PC-3 (cell line): Measurements from ENCODE around the gene ULK4. TPM values are rescaled to one million over a fixed set of nuclear protein-coding genes. Genes with fewer than 3 reads are reported as not detected.

Experiments
- ATAC-seq: fragments of 200-7000 bp; cut with Tn5 transposase; 2 replicates; pipeline ENCODE4 v1.9.1; 2020; ENCODE audit warnings: mild to moderate bottlenecking, moderate library complexity
- BruUV-seq: library from RNA; stranded (reverse); fragments of 400-500 nt; replicated peaks from 2 replicates; lab custom pipeline; 2021; lab: Mats Ljungman, UMichigan
- CTCF ChIA-PET: fragments of 300-600 bp; sonication (Branson Sonifier 250); formaldehyde crosslinking; loops from one replicate; lab custom pipeline; 2022; ENCODE audit warnings: antibody characterized with exemption; lab: Charles Lee
- POLR2A ChIA-PET: fragments of 300-600 bp; sonication (Branson Sonifier 250); formaldehyde crosslinking; loops from one replicate; lab custom pipeline; 2022; ENCODE audit warnings: antibody characterized with exemption; ENCODE audit not compliant: unreplicated experiment; lab: Charles Lee
- DNase-seq: peaks from one replicate; pipeline ENCODE4 v3.0.0-alpha.2; 2015
- H2AFZ ChIP-seq: fragments of 300-600 bp; sonication (generic); 2 replicates; pipeline ENCODE4 v1.6.0; 2016; ENCODE audit warnings: antibody characterized with exemption, low read length
- H3F3A ChIP-seq: fragments of 300-600 bp; sonication (generic); one replicate; pipeline ENCODE4 v1.6.0; 2017; ENCODE audit warnings: antibody characterized with exemption, low read length, control low read depth, mild to moderate bottlenecking; ENCODE audit not compliant: unreplicated experiment
- H3K27ac ChIP-seq: fragments of 300-600 bp; sonication (generic); 2 replicates; pipeline ENCODE4 v1.5.1; 2016; ENCODE audit warnings: mild to moderate bottlenecking, low read length
- H3K27me3 ChIP-seq: fragments of 300-600 bp; sonication (generic); 2 replicates; pipeline ENCODE4 v1.6.1; 2016; ENCODE audit warnings: low read length, mixed read lengths
- H3K36me3 ChIP-seq: fragments of 300-600 bp; sonication (generic); 2 replicates; pipeline ENCODE4 v1.6.1; 2016; ENCODE audit warnings: low read depth, mixed run types, low read length, mixed read lengths
- H3K4me1 ChIP-seq: fragments of 300-600 bp; sonication (generic); 2 replicates; pipeline ENCODE4 v1.5.1; 2016; ENCODE audit warnings: low read length; ENCODE audit not compliant: insufficient read depth
- H3K4me2 ChIP-seq: fragments of 300-600 bp; sonication (generic); 2 replicates; pipeline ENCODE4 v1.6.0; 2016; ENCODE audit warnings: low read length
- H3K4me3 ChIP-seq: fragments of 300-600 bp; sonication (generic); 2 replicates; pipeline ENCODE4 v1.5.1; 2016; ENCODE audit warnings: mild to moderate bottlenecking, low read length, mixed read lengths
- H3K79me2 ChIP-seq: fragments of 300-600 bp; sonication (generic); 2 replicates; pipeline ENCODE4 v1.6.1; 2017; ENCODE audit warnings: low read length, mixed read lengths
- H3K9ac ChIP-seq: fragments of 300-600 bp; sonication (generic); 2 replicates; pipeline ENCODE4 v1.6.0; 2016; ENCODE audit warnings: mild to moderate bottlenecking, low read length
- H3K9me2 ChIP-seq: fragments of 300-600 bp; sonication (generic); replicated peaks from 2 replicates; pipeline ENCODE4 v1.6.1; 2016; ENCODE audit warnings: mixed run types, low read length, mixed read lengths
- H3K9me3 ChIP-seq: fragments of 300-600 bp; sonication (generic); 2 replicates; pipeline ENCODE4 v1.6.1; 2016; ENCODE audit warnings: low read length, mixed read lengths
- H4K20me1 ChIP-seq: fragments of 300-600 bp; sonication (generic); 2 replicates; pipeline ENCODE4 v1.6.1; 2016; ENCODE audit warnings: low read length, mixed read lengths
- CTCF ChIP-seq: fragments of 300-600 bp; sonication (generic); conservative IDR thresholded peaks from 2 replicates; pipeline ENCODE4 v1.5.1; 2017; ENCODE audit warnings: antibody characterized with exemption, low read depth, mild to moderate bottlenecking, low read length
- EZH2 ChIP-seq: fragments of 300-600 bp; sonication (generic); IDR thresholded peaks from one replicate; pipeline ENCODE4 v1.6.1; 2017; ENCODE audit warnings: antibody characterized with exemption, mild to moderate bottlenecking, low read length; ENCODE audit not compliant: unreplicated experiment
- EZH2phosphoT487 ChIP-seq: fragments of 300-600 bp; sonication (generic); IDR thresholded peaks from 2 replicates; pipeline ENCODE4 v1.6.1; 2018; ENCODE audit warnings: mild to moderate bottlenecking, antibody characterized with exemption, low read length, borderline replicate concordance
- intact Hi-C: fragments of 100-400 bp; cut with micrococcal nuclease; formaldehyde crosslinking; loops from 2 replicates; pipeline ENCODE4 v1.9.0; 2023
- total RNA-seq: library from RNA; depleted of rRNA; stranded (reverse); fragments of >200 nt; gene quantifications from 2 replicates; pipeline ENCODE4 v1.2.3, GENCODE V29; 2014

ULK4 gene
- total RNA-seq, 1 experiment from 2014 or later: 4.8 TPM

- ChIA-PET CTCF (no interaction called here), POLR2A (no interaction called here)
- peak; percentile 59 for ATAC-seq
- no peak overlapping the region for H3K9ac ChIP-seq
- intact Hi-C loops: loop anchor here (10.0 kb wide), 1 partner anchor 505 kb away; no protein-coding TSS in a partner anchor
- peak; percentile 17 for DNase-seq
- no peaks in the 10 kb centered on the region for H4K20me1 ChIP-seq
- no TSS peak for BruUV-seq
- no peak for TF ChIP-seq EZH2
- TF ChIP-seq EZH2phosphoT487: no peak
- TF ChIP-seq CTCF: no peak
- no peak overlapping the region for H2AFZ ChIP-seq
- peaks cover 7% of the 10 kb centered on the region; the same call in 1 of the 2 replicates for H3K27me3 ChIP-seq
- H3K4me3 ChIP-seq: no peak overlapping the region
- H3K9me3 ChIP-seq: no peaks in the 10 kb centered on the region
- no peaks in the 10 kb centered on the region for H3K4me1 ChIP-seq
- no peaks in the 10 kb centered on the region for H3K79me2 ChIP-seq
- H3K36me3 ChIP-seq: no peaks in the 10 kb centered on the region
- no peak overlapping the region for H3K4me2 ChIP-seq
- H3F3A ChIP-seq: no peaks in the 10 kb centered on the region
- H3K9me2 ChIP-seq: no peaks in the 10 kb centered on the region
- no peak overlapping the region for H3K27ac ChIP-seq
Measured at GRCh38 chr3:41369838-41370237, 592.1 kb downstream of the ULK4 start.

- no peaks in the 10 kb centered on the region for H3K27me3 ChIP-seq
- H3K36me3 ChIP-seq: no peaks in the 10 kb centered on the region
- H3K79me2 ChIP-seq: no peaks in the 10 kb centered on the region
- no peak overlapping the region for H3K4me3 ChIP-seq
- H3K9me2 ChIP-seq: no peaks in the 10 kb centered on the region
- BruUV-seq: no TSS peak
- intact Hi-C loops: loop anchor here (10.0 kb wide), 1 partner anchor 509 kb away; no protein-coding TSS in a partner anchor
- POLR2A ChIA-PET: no interaction called here
- no peaks in the 10 kb centered on the region for H4K20me1 ChIP-seq
- TF ChIP-seq CTCF (no peak), EZH2phosphoT487 (no peak), EZH2 (no peak)
- H3K9me3 ChIP-seq: no peaks in the 10 kb centered on the region
- DNase-seq (no peak), ATAC-seq (no peak)
- H3K27ac ChIP-seq: no peak overlapping the region
- no peak overlapping the region for H3K9ac ChIP-seq
- no peaks in the 10 kb centered on the region for H3F3A ChIP-seq
- peaks cover 11% of the 10 kb centered on the region for H3K4me1 ChIP-seq
- H2AFZ ChIP-seq: no peak overlapping the region
- CTCF ChIA-PET: no interaction called here
- no peak overlapping the region for H3K4me2 ChIP-seq
Measured at GRCh38 chr3:41365973-41366372, 595.9 kb downstream of the ULK4 start.

GRCh38 chr3:41364736-41365135 is 597.2 kb downstream of the ULK4 start:
- ChIA-PET CTCF (no interaction called here), POLR2A (no interaction called here)
- ATAC-seq (no peak), DNase-seq (no peak)
- Histone ChIP-seq H3K27ac (no peak overlapping the region), H3F3A (no peaks in the 10 kb centered on the region), H3K27me3 (no peaks in the 10 kb centered on the region), H3K9me2 (no peaks in the 10 kb centered on the region), H3K4me3 (no peak overlapping the region), H3K36me3 (no peaks in the 10 kb centered on the region), H3K4me1 (peaks cover 11% of the 10 kb centered on the region), H3K9ac (no peak overlapping the region), H3K4me2 (no peak overlapping the region), H3K9me3 (no peaks in the 10 kb centered on the region), H3K79me2 (no peaks in the 10 kb centered on the region), H2AFZ (no peak overlapping the region), H4K20me1 (no peaks in the 10 kb centered on the region)
- intact Hi-C loops: loop anchor here (10.0 kb wide), 1 partner anchor 510 kb away; no protein-coding TSS in a partner anchor
- no TSS peak for BruUV-seq
- TF ChIP-seq EZH2phosphoT487: no peak
- TF ChIP-seq CTCF: no peak
- TF ChIP-seq EZH2: no peak
